Activated B cell treated with CpG ODN at 0.5 μM for 24 hours (primary cell): ENCODE results near the gene TUBA4B. TPM values are rescaled to one million over a fixed set of nuclear protein-coding genes. Genes with fewer than 3 reads are reported as not detected.
"Not testable (repeated sequence)": the region's sequence is repeated elsewhere in the genome, so short reads cannot be mapped to it uniquely, and the experiment has no call there.

Experiments
- ATAC-seq: fragments of 200-7000 bp; cut with Tn5 transposase; one replicate; pipeline ENCODE4 v1.10.0; 2021; ENCODE audit warnings: low read depth, mild to moderate bottlenecking, moderate library complexity
- CTCF ChIA-PET: fragments of 350-600 bp; sonication (Branson Sonifier 250); formaldehyde crosslinking; loops from one replicate; lab custom pipeline; 2021; ENCODE audit warnings: antibody characterized with exemption; lab: Charles Lee
- POLR2A ChIA-PET: fragments of 350-600 bp; sonication (Branson Sonifier 250); formaldehyde crosslinking; loops from one replicate; lab custom pipeline; 2021; ENCODE audit warnings: antibody characterized with exemption; lab: Charles Lee
- DNase-seq: peaks from one replicate; pipeline ENCODE4 v3.0.0; 2022
- H3K27ac Mint-ChIP-seq: one replicate; pipeline ENCODE4 v1.8.0; 2020; ENCODE audit warnings: mixed read lengths
- H3K27me3 Mint-ChIP-seq: one replicate; pipeline ENCODE4 v1.8.0; 2021; ENCODE audit warnings: mixed read lengths
- H3K36me3 Mint-ChIP-seq: one replicate; pipeline ENCODE4 v1.8.0; 2021; ENCODE audit warnings: low read depth, mixed read lengths
- H3K4me1 Mint-ChIP-seq: one replicate; pipeline ENCODE4 v1.8.0; 2021; ENCODE audit warnings: mixed read lengths
- H3K4me3 Mint-ChIP-seq: one replicate; pipeline ENCODE4 v1.8.0; 2020; ENCODE audit warnings: mild to moderate bottlenecking, mixed read lengths
- H3K9me3 Mint-ChIP-seq: one replicate; pipeline ENCODE4 v1.8.0; 2020; ENCODE audit warnings: mixed read lengths
- intact Hi-C: fragments of 100-400 bp; cut with micrococcal nuclease; formaldehyde crosslinking; loops from one replicate; pipeline ENCODE4 v1.15.1; 2024
- total RNA-seq: library from RNA; stranded (reverse); gene quantifications from 2 replicates; pipeline ENCODE4 v1.2.3, GENCODE V29; 2022
- TF ChIP-seq, protein P1 (sequence below): fragments of 200-600 bp; IDR thresholded peaks from one replicate; pipeline ENCODE4 v1.8.0; 2022; ENCODE audit warnings: antibody characterized with exemption, mild to moderate bottlenecking

Gene TUBA4B
- total RNA-seq, 1 donor from 2014 or later = not detected

DNA sequence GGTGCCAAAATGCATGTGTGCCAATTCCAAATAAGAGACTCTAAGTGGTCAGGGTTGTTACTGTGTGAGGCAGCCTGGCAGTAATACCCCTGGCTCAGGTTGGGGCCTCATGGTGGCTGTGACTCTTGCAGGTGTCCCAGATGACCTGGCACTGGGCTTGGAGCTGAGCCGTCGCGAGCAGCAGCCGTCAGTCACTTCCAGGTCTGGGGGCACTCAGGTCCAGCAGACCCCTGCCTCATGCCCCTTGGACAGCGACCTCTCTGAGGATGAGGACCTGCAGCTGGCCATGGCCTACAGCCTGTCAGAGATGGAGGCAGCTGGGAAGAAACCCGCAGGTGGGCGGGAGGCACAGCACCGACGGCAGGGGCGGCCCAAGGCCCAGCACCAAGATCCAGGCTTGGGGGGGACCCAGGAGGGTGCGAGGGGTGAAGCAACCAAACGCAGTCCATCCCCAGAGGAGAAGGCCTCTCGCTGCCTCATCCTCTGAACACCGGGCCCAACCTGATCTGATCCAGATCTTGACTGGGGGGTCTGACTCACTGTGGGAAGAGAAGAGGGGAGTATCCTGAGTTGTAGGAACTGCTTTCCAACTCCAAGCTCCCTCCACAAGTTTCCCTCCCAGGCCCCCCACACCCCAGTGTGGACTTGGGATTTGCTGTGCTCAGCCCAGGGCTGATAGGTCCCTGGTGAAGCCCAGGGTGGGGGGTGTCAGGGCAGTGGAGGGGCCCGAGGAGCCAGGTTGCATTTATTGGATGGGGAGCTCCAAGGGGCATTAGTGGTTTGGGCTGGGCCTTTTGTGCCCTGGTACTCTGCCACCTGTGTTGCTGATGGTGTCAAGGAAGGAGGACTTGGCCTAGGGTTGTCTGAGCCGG lies 31.7 kb downstream of the TUBA4B start:
- Mint-ChIP-seq H3K27ac (no peak overlapping the region), H3K4me1 (peaks cover 20% of the 10 kb centered on the region), H3K27me3 (no peaks in the 10 kb centered on the region), H3K4me3 (no peak overlapping the region), H3K9me3 (no peaks in the 10 kb centered on the region), H3K36me3 (peaks cover 58% of the 10 kb centered on the region)
- POLR2A ChIA-PET = interaction anchor here (3.0 kb wide), 1 partner anchor 10 kb away, joined by 12 read pairs; no protein-coding TSS in a partner anchor
- intact Hi-C loops = no loop called here
- CTCF ChIA-PET = interaction anchor here (11.9 kb wide), 1 partner anchor 9 kb away, joined by 155 read pairs; no protein-coding TSS in a partner anchor
- no peak for DNase-seq
- TF ChIP-seq, protein P1, sequence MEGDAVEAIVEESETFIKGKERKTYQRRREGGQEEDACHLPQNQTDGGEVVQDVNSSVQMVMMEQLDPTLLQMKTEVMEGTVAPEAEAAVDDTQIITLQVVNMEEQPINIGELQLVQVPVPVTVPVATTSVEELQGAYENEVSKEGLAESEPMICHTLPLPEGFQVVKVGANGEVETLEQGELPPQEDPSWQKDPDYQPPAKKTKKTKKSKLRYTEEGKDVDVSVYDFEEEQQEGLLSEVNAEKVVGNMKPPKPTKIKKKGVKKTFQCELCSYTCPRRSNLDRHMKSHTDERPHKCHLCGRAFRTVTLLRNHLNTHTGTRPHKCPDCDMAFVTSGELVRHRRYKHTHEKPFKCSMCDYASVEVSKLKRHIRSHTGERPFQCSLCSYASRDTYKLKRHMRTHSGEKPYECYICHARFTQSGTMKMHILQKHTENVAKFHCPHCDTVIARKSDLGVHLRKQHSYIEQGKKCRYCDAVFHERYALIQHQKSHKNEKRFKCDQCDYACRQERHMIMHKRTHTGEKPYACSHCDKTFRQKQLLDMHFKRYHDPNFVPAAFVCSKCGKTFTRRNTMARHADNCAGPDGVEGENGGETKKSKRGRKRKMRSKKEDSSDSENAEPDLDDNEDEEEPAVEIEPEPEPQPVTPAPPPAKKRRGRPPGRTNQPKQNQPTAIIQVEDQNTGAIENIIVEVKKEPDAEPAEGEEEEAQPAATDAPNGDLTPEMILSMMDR = no peak
- ATAC-seq = no peak

DNA sequence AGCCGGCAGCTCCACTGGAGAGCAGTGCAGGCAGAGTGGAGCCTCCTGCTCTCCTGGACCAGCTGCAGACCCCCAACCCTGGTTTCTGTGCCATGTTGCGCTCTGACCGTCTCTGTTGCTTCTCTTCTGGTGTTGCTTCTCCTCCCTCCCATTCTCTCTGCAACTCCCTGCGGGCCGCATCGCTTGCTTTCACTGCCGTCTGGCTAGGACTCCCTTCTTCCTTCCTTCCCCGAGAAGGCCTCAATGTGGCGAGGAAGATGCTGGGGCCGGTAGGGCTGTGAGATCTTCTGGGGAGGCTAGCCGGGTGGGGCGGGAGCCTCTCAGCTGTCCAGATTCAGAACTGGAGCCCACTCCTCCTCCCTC lies 32.3 kb downstream of the TUBA4B start:
- no peaks in the 10 kb centered on the region for H3K9me3 Mint-ChIP-seq
- intact Hi-C loops = no loop called here
- TF ChIP-seq, protein P1 = no peak
- no peaks in the 10 kb centered on the region for H3K27me3 Mint-ChIP-seq
- no peak overlapping the region for H3K4me3 Mint-ChIP-seq
- POLR2A ChIA-PET = interaction anchor here (3.0 kb wide), 1 partner anchor 10 kb away, joined by 12 read pairs; no protein-coding TSS in a partner anchor
- no peak for ATAC-seq
- H3K36me3 Mint-ChIP-seq = peaks cover 57% of the 10 kb centered on the region
- peak overlapping the region; percentile 14 for H3K27ac Mint-ChIP-seq
- DNase-seq = no peak
- H3K4me1 Mint-ChIP-seq = peaks cover 14% of the 10 kb centered on the region
- CTCF ChIA-PET = interaction anchor here (11.9 kb wide), 1 partner anchor 8 kb away, joined by 155 read pairs; no protein-coding TSS in a partner anchor

DNA sequence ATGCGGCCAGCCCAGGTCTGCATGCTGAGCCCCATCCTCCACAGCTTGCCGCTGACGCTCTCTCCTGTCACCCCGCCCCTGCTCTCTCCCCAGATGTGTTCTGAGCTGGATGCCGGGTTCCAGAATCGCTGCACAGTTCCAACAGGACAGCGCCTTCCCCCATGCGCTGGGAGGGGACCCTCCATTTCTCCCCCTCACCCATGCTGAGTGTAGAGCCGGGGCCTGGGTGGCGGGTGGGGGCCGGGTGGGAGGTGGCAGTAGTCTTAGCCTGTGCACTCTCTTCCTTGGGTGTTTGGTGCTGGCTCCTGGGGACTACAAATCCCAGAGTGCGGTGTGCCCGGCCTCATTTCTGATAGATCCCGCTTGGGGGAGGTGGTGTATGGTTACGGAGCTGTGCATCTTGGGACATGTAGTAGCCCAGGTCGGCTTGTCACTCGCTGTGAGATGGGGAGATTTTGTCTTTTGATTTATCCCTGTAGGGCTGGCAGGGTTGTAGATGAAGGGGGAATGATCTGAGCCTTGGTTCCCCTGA lies 32.9 kb downstream of the TUBA4B start:
- ChIA-PET POLR2A (interaction anchor here (2.1 to 3.0 kb wide), 2 partner anchors 9 to 32 kb away, joined by 6 to 12 read pairs; partner anchors contain the start of gene TUBA4A), CTCF (interaction anchor here (1.2 to 11.9 kb wide), 2 partner anchors 8 to 115 kb away, joined by 3 to 155 read pairs; no protein-coding TSS in a partner anchor)
- peak overlapping the region; percentile 31 for H3K27ac Mint-ChIP-seq
- ATAC-seq (no peak), DNase-seq (no peak)
- H3K36me3 Mint-ChIP-seq = peaks cover 51% of the 10 kb centered on the region
- no peaks in the 10 kb centered on the region for H3K27me3 Mint-ChIP-seq
- TF ChIP-seq, protein P1 = no peak
- no peak overlapping the region for H3K4me3 Mint-ChIP-seq
- H3K4me1 Mint-ChIP-seq = peaks cover 8% of the 10 kb centered on the region
- H3K9me3 Mint-ChIP-seq = no peaks in the 10 kb centered on the region
- intact Hi-C loops = no loop called here

DNA sequence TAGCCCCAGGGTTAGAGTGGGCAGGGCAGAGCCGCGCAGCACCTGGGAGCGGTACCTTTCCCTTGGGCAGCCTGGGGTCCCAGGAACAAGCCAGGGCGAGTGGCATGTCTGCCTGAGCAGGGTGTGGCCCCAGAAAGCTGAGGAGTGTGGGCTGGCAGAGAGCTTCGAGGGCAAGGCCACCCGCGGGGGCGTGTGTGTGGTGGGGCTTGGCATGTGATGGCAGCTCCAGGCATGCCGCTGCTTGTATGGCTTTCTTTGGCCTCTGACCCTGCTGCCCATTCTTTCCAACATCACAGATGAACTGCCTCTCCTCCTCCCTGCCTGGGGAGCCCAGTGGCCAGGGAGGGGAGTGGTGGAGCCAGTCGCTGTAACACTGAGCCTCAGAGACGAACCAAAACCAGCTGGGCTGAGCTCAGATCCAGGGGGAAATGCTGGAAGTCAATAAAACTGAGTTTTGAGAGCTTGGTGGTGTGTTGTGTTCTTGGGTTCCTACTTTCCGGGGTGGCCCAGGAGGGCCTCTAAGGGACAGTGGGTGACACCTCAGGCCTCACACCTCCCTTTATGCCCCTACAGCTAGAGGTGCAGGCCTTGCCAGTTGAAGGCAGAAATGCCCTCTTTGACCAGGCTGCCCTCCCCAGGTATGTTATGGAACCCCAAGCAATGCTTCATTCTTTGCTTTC lies 33.5 kb downstream of the TUBA4B start:
- Mint-ChIP-seq H3K27me3 (no peaks in the 10 kb centered on the region), H3K36me3 (peaks cover 46% of the 10 kb centered on the region), H3K4me1 (peaks cover 2% of the 10 kb centered on the region), H3K9me3 (no peaks in the 10 kb centered on the region), H3K27ac (no peak overlapping the region), H3K4me3 (no peak overlapping the region)
- intact Hi-C loops = no loop called here
- no peak for DNase-seq
- no peak for ATAC-seq
- TF ChIP-seq, protein P1 = no peak
- ChIA-PET POLR2A (interaction anchor here (0.7 to 3.0 kb wide), 4 partner anchors 8 to 348 kb away, joined by 3 to 12 read pairs (median 5); partner anchors contain the start of gene TUBA4A), CTCF (interaction anchor here (1.2 to 11.9 kb wide), 2 partner anchors 7 to 115 kb away, joined by 3 to 155 read pairs; no protein-coding TSS in a partner anchor)

DNA sequence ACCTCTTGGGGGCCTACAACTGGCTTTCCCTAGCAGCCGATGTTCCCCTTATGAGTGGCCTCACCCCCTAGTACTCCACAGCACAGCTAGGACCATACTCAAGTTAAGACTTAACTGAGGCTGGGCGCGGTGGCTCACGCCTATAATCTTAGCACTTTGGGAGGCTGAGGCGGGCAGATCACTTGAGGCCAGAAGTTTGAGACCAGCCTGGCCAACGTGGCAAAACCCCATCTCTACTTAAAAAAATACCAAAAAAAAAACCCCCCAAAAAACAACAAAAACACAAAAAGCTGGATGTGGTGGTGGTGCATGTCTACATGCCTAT lies 34.0 kb downstream of the TUBA4B start:
- H3K4me1 Mint-ChIP-seq, ATAC-seq, H3K4me3 Mint-ChIP-seq, H3K27ac Mint-ChIP-seq, H3K27me3 Mint-ChIP-seq, H3K9me3 Mint-ChIP-seq, intact Hi-C loops, DNase-seq: not testable (repeated sequence)
- ChIA-PET CTCF (interaction anchor here (1.2 to 11.9 kb wide), 2 partner anchors 7 to 116 kb away, joined by 3 to 155 read pairs; no protein-coding TSS in a partner anchor), POLR2A (interaction anchor here (0.7 to 3.0 kb wide), 4 partner anchors 8 to 349 kb away, joined by 3 to 12 read pairs (median 5); partner anchors contain the start of gene TUBA4A)
- H3K36me3 Mint-ChIP-seq = peaks cover 41% of the 10 kb centered on the region
